A172 (cell line): ENCODE data around the gene ZNHIT2. TPM values are rescaled to one million over a fixed set of nuclear protein-coding genes. Genes with fewer than 3 reads are reported as not detected.

ENCODE experiments used
- DNase-seq: peaks from one replicate; pipeline ENCODE4 v3.0.0-alpha.2; 2015; ENCODE audit warnings: low spot score
- total RNA-seq: library from RNA; depleted of rRNA; stranded (reverse); fragments of >200 nt; shearing (Covaris generic); gene quantifications from 2 replicates; pipeline ENCODE4 v1.2.3, GENCODE V29; 2014; rRNA removed

Gene ZNHIT2
- total RNA-seq, 1 experiment from 2014 or later, result 22.3 TPM

- no peak for DNase-seq
These were observed 45.4 kb downstream of the ZNHIT2 start for GRCh38 chr11:65071907-65072630.

GRCh38 chr11:65069217-65069616 is 48.3 kb downstream of the ZNHIT2 start:
- no peak for DNase-seq

GRCh38 chr11:65067446-65067845 is 50.1 kb downstream of the ZNHIT2 start:
- no peak for DNase-seq

GRCh38 chr11:65066805-65067291 is 50.7 kb downstream of the ZNHIT2 start:
- DNase-seq, result no peak

Other genes with a start within 250 kb of the ZNHIT2 start
- 81.4 and 117 TPM in 2 replicates for gene EHD1, start 239.1 kb downstream of the ZNHIT2 start, total RNA-seq
- gene ATG2A, start 200.5 kb downstream of the ZNHIT2 start, total RNA-seq, result 10.7 and 15.1 TPM in 2 replicates
- 18.4 and 19.6 TPM in 2 replicates for gene PPP2R5B, start 193.0 kb downstream of the ZNHIT2 start, total RNA-seq
- not detected in 2 replicates for gene GPHA2, start 181.8 kb downstream of the ZNHIT2 start, total RNA-seq
- not detected in 2 replicates for gene MAJIN, start 145.6 kb downstream of the ZNHIT2 start, total RNA-seq
- gene BATF2, start 120.7 kb downstream of the ZNHIT2 start, total RNA-seq, result 0.50 and 0.59 TPM in 2 replicates
- 170 and 196 TPM in 2 replicates for gene ARL2, start 103.5 kb downstream of the ZNHIT2 start, total RNA-seq
- gene SNX15, start 90.3 kb downstream of the ZNHIT2 start, total RNA-seq, result 13.4 and 31.2 TPM in 2 replicates
- 44.0 and 52.3 TPM in 2 replicates for gene SAC3D1, start 76.5 kb downstream of the ZNHIT2 start, total RNA-seq
- gene NAALADL1, start 59.1 kb downstream of the ZNHIT2 start, total RNA-seq, result not detected in 2 replicates
- gene CDCA5, start 33.7 kb downstream of the ZNHIT2 start, total RNA-seq, result 40.0 and 49.5 TPM in 2 replicates
- 41.4 and 65.5 TPM in 2 replicates for gene ZFPL1, start 33.5 kb downstream of the ZNHIT2 start, total RNA-seq
- gene VPS51, start 21.5 kb downstream of the ZNHIT2 start, total RNA-seq, result 51.1 and 208 TPM in 2 replicates
- 1.9 and 8.5 TPM in 2 replicates for gene TM7SF2, start 5.8 kb downstream of the ZNHIT2 start, total RNA-seq
- 286 and 528 TPM in 2 replicates for gene FAU, start 4.4 kb upstream of the ZNHIT2 start, total RNA-seq
- gene MRPL49, start 4.6 kb upstream of the ZNHIT2 start, total RNA-seq, result 52.8 and 82.4 TPM in 2 replicates
- gene SYVN1, start 16.8 kb upstream of the ZNHIT2 start, total RNA-seq, result 17.0 and 30.6 TPM in 2 replicates
- gene SPDYC, start 52.5 kb upstream of the ZNHIT2 start, total RNA-seq, result not detected in 2 replicates
- 156 and 170 TPM in 2 replicates for gene CAPN1, start 64.2 kb upstream of the ZNHIT2 start, total RNA-seq
- 14.2 and 18.1 TPM in 2 replicates for gene POLA2, start 144.3 kb upstream of the ZNHIT2 start, total RNA-seq
- gene CDC42EP2, start 197.2 kb upstream of the ZNHIT2 start, total RNA-seq, result 1.7 and 5.3 TPM in 2 replicates
- 37.9 and 57.0 TPM in 2 replicates for gene DPF2, start 216.2 kb upstream of the ZNHIT2 start, total RNA-seq
- 2.0 and 3.5 TPM in 2 replicates for gene TIGD3, start 237.1 kb upstream of the ZNHIT2 start, total RNA-seq